IPS-20b (cell line): ENCODE measurements around the gene SF3B2.
"Not testable (repeated sequence)": the region's sequence is repeated elsewhere in the genome, so short reads cannot be mapped to it uniquely, and the experiment has no call there.

Source experiments
- H3K27ac ChIP-seq: one replicate; pipeline ENCODE4 v1.5.1; 2013; ENCODE audit warnings: low read length
- H3K27me3 ChIP-seq: 2 replicates; pipeline ENCODE4 v1.6.1; 2013; ENCODE audit warnings: mild to moderate bottlenecking, low read length, inconsistent platforms; ENCODE audit not compliant: insufficient read depth
- H3K36me3 ChIP-seq: 2 replicates; pipeline ENCODE4 v1.6.1; 2013; ENCODE audit warnings: low read depth, mild to moderate bottlenecking, inconsistent platforms, low read length, moderate library complexity; ENCODE audit not compliant: insufficient read depth
- H3K4me1 ChIP-seq: 2 replicates; pipeline ENCODE4 v1.6.1; 2013; ENCODE audit warnings: mild to moderate bottlenecking, control low read depth, inconsistent platforms, low read length, moderate library complexity; ENCODE audit not compliant: insufficient read depth
- H3K4me3 ChIP-seq: 2 replicates; pipeline ENCODE4 v1.5.1; 2013; ENCODE audit warnings: mild to moderate bottlenecking, low read length, inconsistent platforms
- H3K9ac ChIP-seq: 2 replicates; pipeline ENCODE4 v1.6.1; 2013; ENCODE audit warnings: low read depth, mild to moderate bottlenecking, inconsistent platforms, low read length, moderate library complexity
- H3K9me3 ChIP-seq: 2 replicates; pipeline ENCODE4 v1.6.1; 2013; ENCODE audit warnings: mild to moderate bottlenecking, low read depth, low read length, inconsistent platforms; ENCODE audit not compliant: insufficient read depth

SF3B2 gene

DNA sequence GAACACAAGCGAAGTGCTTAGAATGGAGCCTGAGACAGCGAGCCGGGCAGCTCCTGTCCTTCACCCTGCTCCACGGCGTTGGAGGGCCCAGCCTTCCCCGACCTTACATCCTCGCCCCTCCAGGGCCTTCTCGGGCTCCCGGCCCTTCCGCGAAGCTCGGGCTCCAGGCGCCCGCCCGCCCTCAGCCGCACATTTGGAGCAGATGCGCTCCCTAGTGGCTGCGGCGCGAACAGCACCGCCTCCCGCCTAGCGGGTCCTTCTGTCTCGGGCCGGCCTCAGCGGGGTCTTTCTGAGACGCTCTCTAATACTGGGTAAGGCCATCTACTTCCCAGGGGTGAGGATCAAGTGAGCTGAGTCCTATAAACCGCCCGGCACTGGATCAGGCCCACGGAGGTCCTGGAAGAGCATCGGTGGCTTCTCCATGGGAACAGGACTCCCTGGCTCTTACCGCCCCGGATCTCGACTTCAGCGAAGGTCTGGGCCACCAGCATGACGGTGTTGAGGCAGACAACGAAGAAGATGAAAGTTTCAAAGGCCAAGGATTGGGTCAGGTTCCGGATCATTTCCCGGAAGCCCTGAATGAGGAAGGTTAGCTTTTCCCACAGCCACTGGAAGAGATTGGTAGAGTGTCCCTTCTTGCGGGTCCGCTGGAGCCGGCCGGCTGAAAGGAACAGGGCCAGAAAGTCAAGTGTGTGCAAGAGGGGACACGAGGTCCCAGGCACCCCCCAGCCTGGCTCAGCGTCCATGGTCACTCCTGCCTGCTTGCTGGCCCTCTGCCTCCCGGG lies 29.6 kb upstream of the SF3B2 start:
- no peak overlapping the region for H3K27ac ChIP-seq
- no peaks in the 10 kb centered on the region for H3K36me3 ChIP-seq
- peak overlapping the region; percentile 34; the same call in 1 of the 2 replicates for H3K4me3 ChIP-seq
- no peaks in the 10 kb centered on the region for H3K4me1 ChIP-seq
- H3K9ac ChIP-seq, result no peak overlapping the region
- peaks cover 27% of the 10 kb centered on the region for H3K27me3 ChIP-seq
- H3K9me3 ChIP-seq, result no peaks in the 10 kb centered on the region

GRCh38 chr11:66023186-66023440 lies 29.1 kb upstream of the SF3B2 start:
- not testable (repeated sequence) for H3K4me3 ChIP-seq, H3K4me1 ChIP-seq, H3K9ac ChIP-seq, H3K9me3 ChIP-seq, H3K36me3 ChIP-seq, H3K27ac ChIP-seq
- peaks cover 27% of the 10 kb centered on the region for H3K27me3 ChIP-seq

GRCh38 chr11:66026017-66026529 lies 26.1 kb upstream of the SF3B2 start, which contains the start of gene CATSPER1:
Gene CATSPER1, minus strand, starts transcription at chr11:66026479. Its CDS starts 100 bp downstream, at chr11:66026379.
- Histone ChIP-seq H3K9me3 (no peaks in the 10 kb centered on the region), H3K9ac (no peak within 1 kb of the TSS), H3K27me3 (peaks cover 26% of the 10 kb centered on the region), H3K4me1 (no peaks in the 10 kb centered on the region), H3K27ac (no peak within 1 kb of the TSS), H3K36me3 (no peaks in the 10 kb centered on the region), H3K4me3 (no peak within 1 kb of the TSS)

DNA sequence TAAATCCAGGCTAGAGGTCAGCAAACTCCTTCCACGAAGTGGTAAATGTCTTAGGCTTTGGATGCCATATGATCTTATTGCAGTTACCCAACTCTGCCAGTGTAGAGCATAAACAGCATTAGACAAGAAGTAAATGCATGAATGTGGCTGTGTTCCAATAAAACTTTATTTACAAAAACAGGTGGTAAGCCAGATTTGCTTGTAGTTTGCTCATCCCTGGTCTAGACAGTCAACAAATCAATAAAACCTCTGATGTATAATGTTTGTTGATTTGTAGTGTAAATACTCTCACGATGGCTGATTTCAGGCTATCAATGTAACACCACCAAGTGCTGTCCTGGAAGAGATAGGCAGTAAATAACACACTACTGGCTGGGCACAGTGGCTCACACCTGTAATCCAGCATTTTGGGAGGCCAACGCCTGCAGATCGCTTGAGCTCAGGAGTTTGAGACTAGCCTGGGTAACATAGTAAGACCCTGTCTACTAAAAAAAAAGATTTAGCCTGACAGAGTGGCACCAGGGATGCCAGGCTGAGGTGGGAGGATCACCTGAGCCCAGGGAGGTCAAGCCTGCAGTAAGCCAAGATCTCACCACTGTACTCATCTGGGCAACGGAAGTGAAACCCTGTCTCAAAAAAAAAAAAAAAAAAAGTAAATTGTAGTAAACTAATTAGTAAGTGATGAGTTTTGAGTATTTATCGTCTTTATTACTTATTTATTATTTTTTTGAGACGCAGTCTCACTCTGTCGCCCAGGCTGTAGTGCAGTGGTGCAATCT lies 19.0 kb upstream of the SF3B2 start:
- Histone ChIP-seq H3K36me3 (no peaks in the 10 kb centered on the region), H3K9ac (no peak overlapping the region), H3K27me3 (no peaks in the 10 kb centered on the region), H3K27ac (no peak overlapping the region), H3K9me3 (peaks cover 9% of the 10 kb centered on the region; the same call in 1 of the 2 replicates), H3K4me1 (no peaks in the 10 kb centered on the region), H3K4me3 (no peak overlapping the region)

DNA sequence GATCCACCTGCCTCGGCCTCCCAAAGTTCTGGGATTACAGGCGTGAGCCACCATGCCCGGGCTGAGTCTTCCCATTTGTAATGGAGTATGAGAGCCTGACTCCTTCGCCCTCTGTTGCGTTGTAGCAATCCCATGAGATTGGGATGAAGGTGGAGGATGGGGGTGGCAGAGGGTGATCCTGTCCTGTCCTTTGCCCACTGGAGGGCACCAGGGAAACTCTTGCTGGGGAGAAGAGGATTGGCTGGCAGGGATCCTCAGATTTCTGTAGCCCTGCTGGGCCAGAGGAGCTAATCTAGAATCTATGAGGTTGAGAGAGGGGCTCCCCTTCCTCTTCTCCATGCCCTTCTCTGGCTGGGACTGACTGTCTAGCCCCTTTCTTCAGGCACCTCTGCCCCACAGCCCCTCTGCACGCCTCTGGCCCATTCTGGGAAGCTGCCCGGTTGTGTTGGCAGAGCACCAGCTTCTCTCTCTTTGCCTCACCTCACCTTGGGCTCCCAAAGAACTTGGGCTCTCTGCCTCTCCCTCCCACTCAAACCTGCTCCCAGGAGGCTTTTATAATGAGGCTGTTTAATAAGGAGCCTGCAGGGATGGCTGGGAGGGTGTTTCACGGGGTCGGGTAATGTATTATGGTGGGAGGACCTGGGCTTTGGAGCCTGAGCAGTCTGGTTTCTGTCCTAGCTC lies 16.4 kb upstream of the SF3B2 start:
- Histone ChIP-seq H3K4me1 (no peaks in the 10 kb centered on the region), H3K9me3 (peaks cover 9% of the 10 kb centered on the region; the same call in 1 of the 2 replicates), H3K27me3 (no peaks in the 10 kb centered on the region), H3K36me3 (no peaks in the 10 kb centered on the region; the same call in 1 of the 2 replicates), H3K27ac (no peak overlapping the region), H3K9ac (no peak overlapping the region), H3K4me3 (no peak overlapping the region)

DNA sequence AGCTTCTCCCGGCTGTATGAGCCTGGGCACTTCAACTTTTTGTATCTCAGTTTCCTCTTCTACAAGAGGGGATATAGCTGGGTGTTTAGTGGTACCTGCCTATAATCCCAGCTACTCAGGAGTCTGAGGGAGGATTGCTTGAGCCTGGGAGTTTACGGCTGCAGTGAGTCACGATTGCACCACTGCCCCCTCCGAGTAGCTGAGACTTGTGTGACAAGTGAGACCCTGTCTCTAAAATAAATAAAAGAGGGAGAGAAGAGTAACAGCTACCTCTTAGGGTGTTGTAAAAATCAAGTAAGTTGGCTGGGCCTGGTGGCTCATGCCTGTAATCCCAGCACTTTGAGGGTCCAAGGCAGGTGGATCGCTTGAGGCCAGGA lies 15.8 kb upstream of the SF3B2 start:
- Histone ChIP-seq H3K4me3 (no peak overlapping the region), H3K4me1 (no peaks in the 10 kb centered on the region), H3K9me3 (peaks cover 9% of the 10 kb centered on the region; the same call in 1 of the 2 replicates), H3K9ac (no peak overlapping the region), H3K27me3 (no peaks in the 10 kb centered on the region), H3K36me3 (peaks cover 4% of the 10 kb centered on the region; the same call in 1 of the 2 replicates), H3K27ac (no peak overlapping the region)

GRCh38 chr11:66037327-66037726 lies 14.8 kb upstream of the SF3B2 start:
- Histone ChIP-seq H3K36me3 (peaks cover 12% of the 10 kb centered on the region; the same call in 1 of the 2 replicates), H3K4me3 (no peak overlapping the region), H3K9ac (no peak overlapping the region), H3K4me1 (no peaks in the 10 kb centered on the region), H3K9me3 (peaks cover 9% of the 10 kb centered on the region; the same call in 1 of the 2 replicates), H3K27me3 (no peaks in the 10 kb centered on the region), H3K27ac (no peak overlapping the region)

DNA sequence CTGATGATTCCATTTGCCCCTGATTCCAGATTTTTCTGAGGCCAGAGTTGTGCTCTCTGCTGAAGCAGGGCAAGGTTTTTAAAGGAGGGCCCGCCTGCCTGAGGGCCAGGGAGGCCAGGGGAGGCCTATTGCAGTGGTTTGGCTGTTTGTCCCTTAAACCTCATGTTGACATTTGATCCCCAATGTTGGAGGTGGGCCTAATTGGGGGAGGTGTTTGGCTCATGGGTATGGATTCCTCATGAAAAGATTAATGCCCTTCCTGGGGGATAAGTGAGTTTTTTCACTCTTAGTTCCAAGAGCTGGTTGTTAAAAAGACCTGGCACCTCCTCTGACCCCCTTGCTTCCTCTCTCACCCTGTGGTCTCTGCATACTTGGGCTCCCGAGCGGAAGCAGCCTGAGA lies 12.4 kb upstream of the SF3B2 start:
- Histone ChIP-seq H3K27ac (no peak overlapping the region), H3K36me3 (peaks cover 28% of the 10 kb centered on the region; the same call in 1 of the 2 replicates), H3K27me3 (no peaks in the 10 kb centered on the region), H3K4me3 (no peak overlapping the region), H3K4me1 (no peaks in the 10 kb centered on the region), H3K9ac (no peak overlapping the region), H3K9me3 (peaks cover 9% of the 10 kb centered on the region; the same call in 1 of the 2 replicates)

GRCh38 chr11:66042227-66042995 lies 9.8 kb upstream of the SF3B2 start:
- no peak overlapping the region for H3K27ac ChIP-seq
- no peaks in the 10 kb centered on the region for H3K27me3 ChIP-seq
- H3K36me3 ChIP-seq, result peaks cover 30% of the 10 kb centered on the region; the same call in 1 of the 2 replicates
- no peaks in the 10 kb centered on the region for H3K9me3 ChIP-seq
- H3K9ac ChIP-seq, result no peak overlapping the region
- H3K4me1 ChIP-seq, result no peaks in the 10 kb centered on the region
- H3K4me3 ChIP-seq, result no peak overlapping the region

DNA sequence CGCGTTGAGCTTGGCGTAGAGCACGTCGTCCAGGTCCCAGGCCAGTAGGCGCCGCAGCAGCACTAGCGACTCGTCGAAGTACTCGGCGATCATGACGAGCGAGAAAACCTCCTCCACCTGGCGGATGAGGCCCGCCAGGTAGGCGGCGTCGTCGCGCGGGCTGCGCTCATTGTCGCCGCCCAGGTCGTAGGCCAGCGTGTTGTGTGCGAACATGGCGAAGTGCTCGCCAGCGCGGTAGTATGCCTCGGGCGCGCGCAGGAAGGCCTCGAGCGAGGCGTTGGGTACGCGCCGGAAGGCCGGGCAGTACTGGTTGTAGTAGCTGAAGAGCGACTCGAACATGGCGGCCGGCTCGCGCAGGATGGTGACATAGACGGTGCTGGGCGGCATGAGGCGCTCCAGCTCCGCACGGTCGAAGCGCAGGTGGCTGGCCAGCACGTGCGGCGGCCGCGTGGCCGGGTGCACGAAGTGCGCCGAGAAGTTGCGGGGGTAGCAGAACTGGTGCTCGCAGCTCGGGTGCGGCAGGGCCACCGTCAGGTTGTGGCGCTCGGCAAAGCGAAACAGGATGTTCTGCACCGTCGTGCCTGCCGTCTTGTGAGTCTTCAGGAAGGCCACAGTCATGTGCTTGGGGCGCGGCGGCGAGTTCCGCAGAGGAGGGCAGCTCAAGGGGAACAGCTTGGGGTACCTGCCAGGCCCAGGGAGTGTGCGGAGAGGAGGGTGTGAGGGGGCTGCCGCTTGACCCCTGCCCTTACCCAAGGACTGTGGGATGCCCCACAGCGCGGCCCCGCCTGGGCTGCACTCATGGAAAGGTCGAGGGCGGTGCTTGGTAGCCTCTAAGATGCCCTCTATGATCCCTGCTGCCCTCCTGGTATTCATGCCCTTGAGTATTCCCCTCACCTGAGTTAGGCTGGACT lies 8.9 kb upstream of the SF3B2 start:
- H3K4me1 ChIP-seq, result no peaks in the 10 kb centered on the region; the same call in 1 of the 2 replicates

More for the DNA sequence above, 8.9 kb upstream of the SF3B2 start:
- Histone ChIP-seq H3K27ac (no peak overlapping the region), H3K9ac (no peak overlapping the region), H3K36me3 (peaks cover 30% of the 10 kb centered on the region; the same call in 1 of the 2 replicates), H3K4me3 (no peak overlapping the region), H3K27me3 (no peaks in the 10 kb centered on the region), H3K9me3 (no peaks in the 10 kb centered on the region)
